ENCODE measurements around the gene TRIM17.

TRIM17 gene

GRCh38 chr1:228402641-228403025 is 14.0 kb downstream of the TRIM17 start:
- DNase-seq (ENCODE audit: extremely low read depth in 1 of 2, low read depth in 1 of 2), result no peak

- DNase-seq (ENCODE audit: extremely low read depth in 1 of 2, low read depth in 1 of 2), result no peak
Observed at GRCh38 chr1:228401782-228402640, 14.7 kb downstream of the TRIM17 start.

GRCh38 chr1:228400692-228401454 is 15.8 kb downstream of the TRIM17 start:
- DNase-seq (ENCODE audit: extremely low read depth in 1 of 2, low read depth in 1 of 2), result no peak

GRCh38 chr1:228400237-228400651 is 16.4 kb downstream of the TRIM17 start:
- no peak for DNase-seq (ENCODE audit: extremely low read depth in 1 of 2, low read depth in 1 of 2)

DNA sequence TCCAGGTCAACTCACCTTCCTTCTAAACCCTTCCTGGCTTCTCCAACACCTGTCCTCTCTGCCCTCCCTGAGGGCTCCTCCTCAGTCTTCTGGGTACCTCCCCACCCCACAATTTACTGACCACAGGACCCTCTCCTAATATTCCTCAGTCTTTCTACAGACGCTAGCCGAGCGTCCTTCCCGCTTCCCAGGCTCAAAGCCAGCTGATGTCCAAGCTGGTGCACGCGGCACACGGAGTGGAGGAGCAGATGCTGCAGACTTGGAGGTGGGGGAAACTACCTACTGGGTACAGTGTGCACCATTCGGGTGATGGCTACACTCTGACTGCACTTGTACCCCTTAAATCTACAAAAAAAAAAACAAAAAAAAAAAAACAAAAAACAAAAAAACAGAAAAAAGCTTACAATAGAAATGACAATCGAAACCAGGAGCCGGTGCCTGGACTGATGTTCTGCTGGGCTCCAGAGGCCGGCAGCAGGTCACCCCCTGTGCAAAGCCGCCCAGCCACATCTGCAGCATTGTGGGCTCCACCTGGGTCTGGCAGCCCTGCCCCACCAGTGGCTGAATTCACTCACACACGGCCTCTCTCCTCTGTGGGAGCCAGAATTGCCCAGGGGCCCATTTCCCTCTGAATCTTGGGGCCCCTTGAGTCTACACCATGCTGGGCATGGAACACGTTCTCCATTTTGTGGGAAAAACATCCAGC is 17.0 kb downstream of the TRIM17 start:
- DNase-seq (ENCODE audit: extremely low read depth in 1 of 2, low read depth in 1 of 2), result no peak

DNA sequence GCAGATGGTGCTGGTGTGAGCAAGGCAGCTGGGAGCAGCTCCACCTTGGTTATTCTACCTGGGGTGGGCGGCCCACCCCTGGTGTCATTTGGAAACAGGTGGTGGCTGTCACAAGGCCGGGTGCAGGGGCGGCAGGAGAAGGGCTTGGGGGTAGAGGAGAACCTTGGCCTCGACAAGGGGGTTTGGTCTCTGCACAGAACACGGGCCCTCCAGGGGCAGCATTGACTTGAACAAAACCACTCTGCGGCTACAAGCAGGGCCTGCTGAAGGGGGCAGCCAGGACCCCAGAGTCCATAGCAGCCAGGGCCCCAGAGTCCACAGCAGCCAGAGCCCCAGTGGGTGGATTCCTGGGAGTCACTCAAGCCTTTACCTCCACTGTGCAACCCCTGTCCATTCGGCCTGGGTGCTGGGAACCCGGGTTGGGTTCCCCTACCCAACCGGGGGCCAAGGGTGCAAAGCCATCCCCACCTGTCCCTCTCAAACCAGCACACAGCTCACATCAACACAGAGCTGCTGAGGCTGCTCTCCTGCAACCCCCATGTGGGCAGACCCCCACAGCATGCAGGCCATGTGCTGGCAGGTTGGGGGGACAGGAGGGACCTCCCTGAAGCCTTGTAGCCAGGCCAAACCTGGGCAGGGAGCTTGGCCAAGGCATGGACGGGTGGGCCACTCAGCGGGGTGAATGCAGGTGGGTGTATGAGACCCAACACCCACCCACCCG is 17.8 kb downstream of the TRIM17 start:
- no peak for DNase-seq (ENCODE audit: extremely low read depth in 1 of 2, low read depth in 1 of 2)

- no peak for DNase-seq (ENCODE audit: extremely low read depth in 1 of 2, low read depth in 1 of 2)
Observed at GRCh38 chr1:228397966-228398365, 18.7 kb downstream of the TRIM17 start.

DNA sequence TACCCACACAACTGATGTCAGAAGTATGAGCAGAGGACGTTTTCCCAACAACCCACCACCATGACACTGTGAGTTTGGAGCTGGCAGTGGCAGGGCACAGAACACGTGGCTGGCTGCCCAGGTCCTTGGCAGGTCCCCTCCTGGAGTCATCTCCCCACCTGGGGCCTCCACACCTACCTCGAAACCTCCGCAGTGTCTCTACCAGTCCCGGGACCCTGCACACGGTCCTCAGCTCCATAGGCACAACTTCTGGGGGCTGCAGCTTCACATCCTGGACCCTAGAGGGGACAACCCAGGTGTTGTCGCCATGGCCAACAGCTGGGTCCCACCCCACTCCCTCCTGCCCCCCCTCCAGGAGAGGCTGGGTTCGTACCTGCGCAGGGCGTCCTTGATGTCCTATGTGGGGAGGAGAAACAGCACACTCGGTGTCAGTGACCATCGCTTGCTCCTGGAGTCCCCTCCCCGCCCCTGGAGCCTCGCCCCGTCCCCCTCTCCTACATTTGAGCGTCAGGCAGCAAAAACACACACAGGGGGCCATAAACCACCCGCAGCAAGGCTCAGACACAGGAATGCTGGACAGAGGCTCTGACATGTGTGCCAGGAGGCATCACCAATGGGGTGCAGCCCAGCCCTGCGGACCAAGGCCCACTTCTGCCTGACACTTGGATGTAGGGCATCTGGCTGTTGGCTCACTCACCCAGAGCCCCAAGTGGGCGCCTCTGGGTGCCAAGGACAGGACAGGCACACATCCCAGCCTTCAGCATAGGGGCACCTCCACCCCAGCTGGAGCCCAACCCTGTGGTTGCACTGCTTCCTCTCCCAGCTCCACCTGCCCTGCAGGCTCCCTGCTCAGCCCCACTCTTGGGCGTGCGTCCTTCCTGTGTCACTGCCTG is 19.6 kb downstream of the TRIM17 start:
- DNase-seq (ENCODE audit: extremely low read depth in 1 of 2, low read depth in 1 of 2), result no peak

DNA sequence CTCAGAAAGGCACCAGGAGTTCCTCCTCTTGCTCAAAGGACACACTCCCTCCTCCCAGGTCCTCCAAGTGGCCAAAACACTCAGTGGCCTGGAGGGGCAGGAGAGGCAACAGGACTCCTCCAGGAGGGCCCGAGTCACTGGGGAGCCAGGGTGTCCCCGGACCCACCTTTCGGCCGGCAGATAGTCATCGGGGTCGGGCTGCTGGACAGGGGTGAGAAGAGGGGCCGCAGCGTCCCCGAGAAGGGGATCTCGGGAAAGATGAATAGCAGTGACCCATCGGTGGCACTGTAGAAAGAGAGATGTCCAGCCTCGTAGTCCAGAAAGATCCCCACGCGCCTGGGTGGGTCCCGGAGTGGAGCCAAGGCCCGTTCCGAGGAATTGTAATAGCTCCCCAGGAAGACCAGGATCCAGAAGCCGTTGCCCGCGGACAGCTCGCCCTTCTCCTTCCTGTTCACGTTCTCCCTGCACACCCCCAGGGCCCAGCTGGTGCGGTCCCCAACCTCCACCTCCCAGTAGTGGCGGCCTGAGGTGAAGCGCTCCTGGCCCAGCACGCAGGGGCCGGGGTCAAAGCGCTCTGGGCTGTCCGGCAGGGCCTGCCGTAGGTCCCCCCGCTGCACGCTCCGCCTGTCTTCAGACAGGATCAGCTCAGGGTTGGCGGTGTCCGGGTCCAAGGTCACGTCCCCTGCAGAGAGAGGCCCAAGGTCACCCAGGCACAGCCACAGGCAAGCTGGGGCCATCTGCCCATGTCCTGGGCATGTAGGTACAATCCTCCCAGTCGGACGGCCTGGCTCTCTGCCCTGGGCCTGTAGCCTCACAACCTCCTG is 21.9 kb downstream of the TRIM17 start:
- no peak for DNase-seq (ENCODE audit: extremely low read depth in 1 of 2, low read depth in 1 of 2)

- DNase-seq (ENCODE audit: extremely low read depth in 1 of 2, low read depth in 1 of 2), result no peak
Observed at GRCh38 chr1:228393811-228394570, 22.7 kb downstream of the TRIM17 start.

DNA sequence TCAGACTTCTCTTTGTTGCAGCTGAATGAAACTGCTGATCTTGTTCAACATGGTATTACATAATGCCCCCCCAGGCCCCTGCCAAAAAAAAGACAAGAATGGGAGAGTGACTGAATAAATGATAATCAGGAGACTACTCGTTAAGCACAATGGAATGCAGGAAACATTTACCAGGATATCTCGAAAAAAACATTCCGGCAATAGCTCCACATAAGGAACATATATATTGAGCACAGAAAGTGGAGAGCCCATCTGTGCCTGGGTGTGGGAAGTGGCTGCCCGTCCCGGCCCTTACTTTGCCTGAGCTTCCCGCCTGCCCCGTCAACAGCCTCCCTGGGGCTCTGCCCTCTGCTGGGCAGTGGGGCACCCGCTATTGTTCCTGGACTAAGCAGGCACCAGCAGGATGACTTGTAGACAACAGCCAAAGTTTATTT is 23.4 kb downstream of the TRIM17 start:
- no peak for DNase-seq (ENCODE audit: extremely low read depth in 1 of 2, low read depth in 1 of 2)

- no peak for DNase-seq (ENCODE audit: extremely low read depth in 1 of 2, low read depth in 1 of 2)
Observed at GRCh38 chr1:228392111-228392936, 24.3 kb downstream of the TRIM17 start.

DNA sequence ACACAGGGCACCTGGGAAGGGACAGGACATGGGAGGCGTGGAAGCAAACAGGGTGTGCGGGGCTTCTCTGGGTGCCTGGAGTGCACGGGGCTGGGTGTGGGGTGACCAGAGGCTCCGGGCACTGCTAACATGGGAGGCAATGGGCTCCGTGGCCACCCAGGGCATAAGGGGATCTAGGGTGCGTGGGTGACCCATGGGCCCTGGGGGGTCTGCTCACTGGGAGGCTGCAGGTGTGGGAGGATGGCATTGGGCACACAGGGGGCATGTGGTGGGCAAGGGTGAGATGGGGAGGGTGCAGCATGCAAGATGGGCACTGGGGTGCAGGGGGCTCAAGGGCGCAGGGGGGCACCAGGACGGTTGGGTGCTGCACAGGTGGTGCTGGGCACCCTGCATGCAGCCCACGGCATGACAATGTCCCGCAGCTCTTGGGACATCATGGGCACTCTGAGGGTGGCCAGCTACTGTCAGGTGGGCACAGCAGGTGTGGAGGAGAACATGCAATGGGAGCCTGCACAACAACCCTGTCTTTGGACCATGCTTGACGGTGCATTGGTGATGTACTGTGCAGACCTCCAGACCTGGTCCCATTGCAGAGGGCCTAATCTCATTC is 25.1 kb downstream of the TRIM17 start:
- no peak for DNase-seq (ENCODE audit: extremely low read depth in 1 of 2, low read depth in 1 of 2)

- DNase-seq (ENCODE audit: extremely low read depth in 1 of 2, low read depth in 1 of 2), result no peak
Observed at GRCh38 chr1:228390649-228391048, 26.0 kb downstream of the TRIM17 start.

- DNase-seq (ENCODE audit: extremely low read depth in 1 of 2, low read depth in 1 of 2), result no peak
Observed at GRCh38 chr1:228387321-228387720, 29.3 kb downstream of the TRIM17 start.

- no peak for DNase-seq (ENCODE audit: extremely low read depth in 1 of 2, low read depth in 1 of 2)
Observed at GRCh38 chr1:228385232-228385631, 31.4 kb downstream of the TRIM17 start.

- no peak for DNase-seq (ENCODE audit: extremely low read depth in 1 of 2, low read depth in 1 of 2)
Observed at GRCh38 chr1:228383773-228384172, 32.9 kb downstream of the TRIM17 start.

All from stimulated activated CD8-positive, alpha-beta memory T cell treated with anti-CD3 and anti-CD28 coated beads, Interleukin-7, amount 100 ng/mL, for 48 hours (primary cell).